GM19463 (cell line): ENCODE results near the gene LAMA2.

Source experiments
- ATAC-seq: cut with Tn5 transposase; IDR thresholded peaks from one replicate; pipeline ENCODE4 v1.9.1; 2021; ENCODE audit warnings: mild to moderate bottlenecking, moderate library complexity; ENCODE audit not compliant: unreplicated experiment

The LAMA2 gene

DNA sequence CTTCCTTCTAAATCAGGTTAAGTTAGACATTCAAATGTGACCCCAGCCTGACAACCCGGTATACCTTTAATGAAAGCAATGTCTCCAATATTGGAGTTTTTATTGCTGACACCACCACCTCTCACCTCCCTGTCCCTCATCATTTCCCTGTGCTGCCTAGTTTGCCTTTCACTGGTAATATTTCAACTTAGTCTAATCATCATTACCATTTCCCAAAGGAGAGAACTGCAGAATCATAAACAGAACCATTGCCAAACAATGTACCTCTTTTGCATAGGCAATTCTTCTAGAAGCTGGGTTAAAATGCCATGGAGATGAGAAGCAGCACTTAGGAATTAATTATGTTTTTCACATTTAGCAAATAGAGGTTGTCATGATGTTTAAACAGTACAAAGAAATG is 370.3 kb downstream of the LAMA2 start:
- ATAC-seq: no peak

DNA sequence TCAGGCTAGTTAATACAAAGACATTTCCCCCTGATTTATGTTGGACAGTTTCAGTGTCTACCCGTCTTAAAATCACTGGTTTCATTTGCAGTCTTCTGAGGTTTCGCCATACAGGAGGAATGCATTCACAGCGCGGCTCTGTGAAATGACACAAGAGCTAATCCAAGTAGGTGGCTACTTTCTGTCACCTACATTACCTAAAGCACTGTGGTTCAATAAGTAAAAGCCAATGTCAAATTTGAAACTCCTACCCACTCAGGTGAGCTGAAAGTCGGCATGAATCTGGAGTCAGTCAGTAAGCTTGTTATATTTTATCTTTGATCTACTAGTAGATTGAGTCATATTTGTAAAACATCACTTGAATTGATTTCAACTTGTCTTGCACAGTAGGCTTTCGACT is 370.8 kb downstream of the LAMA2 start:
- ATAC-seq: no peak

DNA sequence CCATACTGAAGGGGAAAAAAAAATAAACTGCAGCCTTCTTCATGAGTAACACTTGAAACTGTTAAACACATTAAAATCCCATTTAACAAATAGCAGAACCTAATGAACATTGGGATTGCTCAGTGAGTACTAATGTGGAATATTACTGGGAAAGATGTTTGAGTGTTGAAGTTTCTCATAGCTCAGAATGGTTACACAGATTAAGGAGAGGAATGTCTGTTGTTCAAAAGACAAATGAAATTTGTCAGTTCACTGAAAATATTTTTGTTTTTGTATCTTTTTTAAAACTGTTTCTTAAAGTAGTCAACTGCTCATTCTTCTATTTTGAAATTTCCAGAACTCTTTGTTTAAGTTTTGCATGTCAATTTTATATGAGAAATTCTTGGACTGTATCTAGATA is 374.3 kb downstream of the LAMA2 start:
- ATAC-seq: no peak

DNA sequence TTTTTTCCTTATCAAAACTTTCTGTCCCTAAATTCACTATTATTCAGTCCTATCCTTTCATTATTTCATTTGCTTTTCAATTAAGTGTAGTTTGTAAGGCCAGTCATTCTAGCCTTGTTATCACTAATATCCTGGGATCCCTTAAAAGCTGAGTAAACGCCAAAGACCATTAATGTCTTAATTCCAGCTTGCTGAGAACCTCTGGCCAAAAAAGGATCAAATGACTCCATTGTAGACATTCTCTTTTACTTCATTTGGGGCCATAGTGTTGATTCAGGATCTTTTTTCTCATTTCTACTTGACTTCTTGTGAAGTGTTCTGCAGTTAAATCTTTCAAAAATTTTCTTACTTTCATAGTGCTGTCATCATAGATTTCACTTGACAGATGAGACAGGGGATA is 379.7 kb downstream of the LAMA2 start:
- no peak for ATAC-seq

DNA sequence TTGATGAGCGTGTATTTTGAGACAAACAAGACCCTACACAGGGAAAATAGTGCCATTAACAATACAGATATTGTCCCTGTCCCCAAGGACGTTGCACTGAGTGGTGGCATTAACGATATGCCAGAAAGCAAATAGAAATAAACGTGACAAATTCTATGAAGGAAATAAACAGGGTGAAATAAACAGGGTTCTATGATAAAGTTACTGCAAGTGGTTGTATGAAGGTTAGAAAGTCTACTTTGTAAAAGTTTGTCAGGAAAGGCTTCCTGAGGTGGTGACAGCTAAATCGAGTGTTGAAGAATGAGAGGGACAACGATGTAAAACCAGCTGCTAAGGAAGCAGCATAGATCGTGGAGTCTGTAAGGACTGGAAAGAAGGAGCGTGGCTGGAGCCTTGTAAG is 380.2 kb downstream of the LAMA2 start:
- no peak for ATAC-seq

DNA sequence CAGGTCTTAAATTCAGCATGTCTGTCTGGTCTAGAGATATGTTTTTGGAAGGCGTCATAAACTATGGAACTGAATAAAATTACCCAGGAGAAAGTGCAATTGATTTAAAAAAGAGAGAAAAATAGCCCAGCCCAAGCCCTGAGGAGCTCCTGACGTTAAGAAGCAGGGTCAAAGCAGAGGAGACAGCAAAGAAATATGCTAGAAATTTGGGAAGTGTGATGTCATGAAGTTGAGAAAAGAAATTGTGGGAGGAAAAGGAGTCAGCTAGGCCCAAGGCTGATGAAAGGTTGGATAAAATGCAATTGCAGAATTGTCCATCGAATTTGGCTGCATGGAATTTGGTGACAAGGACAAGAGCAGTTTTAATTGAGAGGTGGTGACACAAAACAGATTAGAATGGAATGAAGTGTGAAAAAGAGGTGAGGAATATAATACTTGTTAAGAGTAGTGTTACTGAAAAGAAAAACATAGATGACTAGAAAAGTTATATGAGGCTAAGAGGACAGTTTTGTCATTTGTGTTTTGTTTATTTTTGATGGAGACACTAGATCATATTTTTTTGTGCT is 381.6 kb downstream of the LAMA2 start:
- no peak for ATAC-seq

DNA sequence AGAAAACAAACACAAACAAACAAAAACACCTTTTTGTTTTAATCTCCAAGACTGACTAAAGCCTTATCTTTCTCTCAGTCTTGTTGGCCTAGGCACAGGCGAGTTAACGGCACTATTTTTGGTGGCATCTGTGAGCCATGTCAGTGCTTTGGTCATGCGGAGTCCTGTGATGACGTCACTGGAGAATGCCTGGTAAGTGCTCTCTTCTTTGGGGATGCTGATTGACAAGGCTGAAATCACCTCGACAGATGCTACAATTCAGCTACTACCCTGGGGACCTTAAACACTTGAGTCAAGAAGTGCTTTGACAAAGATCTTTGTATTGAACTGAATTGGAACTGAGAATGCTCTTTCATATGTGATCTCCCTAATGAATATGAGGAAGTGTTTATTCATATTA is 384.1 kb downstream of the LAMA2 start:
- no peak for ATAC-seq

DNA sequence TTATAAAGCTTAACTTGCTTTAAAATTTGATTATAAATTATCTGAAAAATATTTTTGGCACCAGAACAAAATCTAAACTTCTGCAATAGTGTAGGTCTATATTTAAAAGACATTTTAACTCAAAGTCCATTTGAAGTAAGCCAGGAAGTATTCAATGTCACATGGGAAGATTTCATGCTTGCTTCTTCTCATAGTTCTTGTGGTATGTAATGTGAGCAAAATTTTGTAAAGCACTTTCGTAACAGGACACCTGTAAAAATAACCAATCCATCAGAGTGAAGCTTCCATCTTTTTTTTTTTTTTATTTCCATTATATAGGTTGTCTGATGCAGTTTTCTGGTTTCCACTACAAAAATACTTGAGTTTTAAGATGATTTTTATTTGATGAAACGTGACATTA is 386.1 kb downstream of the LAMA2 start:
- ATAC-seq: no peak

DNA sequence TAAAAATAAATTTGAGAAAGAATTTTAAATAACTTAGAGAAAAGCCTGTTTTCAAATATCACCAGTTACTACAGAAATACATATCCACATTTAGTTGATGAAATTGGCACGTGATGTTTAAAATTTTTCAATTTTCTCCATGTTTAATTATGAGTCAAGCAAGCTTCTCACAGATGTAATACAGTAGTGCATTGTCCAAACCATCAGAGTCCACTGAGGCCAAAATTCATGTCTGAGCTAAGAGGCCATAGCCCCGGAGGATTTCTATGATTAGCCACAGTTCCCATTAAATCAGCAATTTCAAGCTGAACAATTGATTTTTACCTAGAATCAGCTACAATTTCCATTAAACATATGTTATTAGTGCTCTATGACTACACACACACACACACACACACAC is 387.0 kb downstream of the LAMA2 start:
- no peak for ATAC-seq

DNA sequence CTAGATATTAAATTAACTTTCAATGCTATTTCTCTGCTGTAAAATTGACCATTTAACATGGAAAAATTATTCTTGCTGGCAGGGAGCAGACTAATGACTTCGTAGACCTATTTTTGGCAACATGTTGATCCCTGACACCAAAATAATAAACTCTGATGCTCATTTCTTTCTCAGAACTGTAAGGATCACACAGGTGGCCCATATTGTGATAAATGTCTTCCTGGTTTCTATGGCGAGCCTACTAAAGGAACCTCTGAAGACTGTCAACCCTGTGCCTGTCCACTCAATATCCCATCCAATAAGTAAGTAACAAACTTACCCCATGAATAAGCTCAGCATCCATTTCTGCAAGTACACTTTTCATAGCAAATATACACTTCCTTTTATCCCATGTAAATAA is 387.5 kb downstream of the LAMA2 start:
- no peak for ATAC-seq

DNA sequence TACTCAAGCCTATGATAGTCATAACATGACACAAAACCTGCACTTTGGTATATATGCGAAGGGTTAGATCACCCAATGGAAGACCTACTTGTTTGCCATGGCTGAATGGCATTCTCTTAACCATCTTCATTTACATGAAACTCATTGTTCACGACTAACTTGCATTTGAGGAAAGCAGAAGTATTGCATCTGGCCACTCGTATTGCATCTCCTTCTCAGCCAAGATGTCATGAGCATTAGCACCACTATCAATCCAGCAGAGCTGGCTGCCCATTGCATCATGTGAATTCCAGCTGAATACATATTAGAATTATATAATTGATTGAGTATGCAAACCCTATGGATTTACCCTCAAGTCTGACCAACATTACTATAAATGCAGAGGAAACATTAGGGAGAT is 390.2 kb downstream of the LAMA2 start:
- ATAC-seq: no peak

DNA sequence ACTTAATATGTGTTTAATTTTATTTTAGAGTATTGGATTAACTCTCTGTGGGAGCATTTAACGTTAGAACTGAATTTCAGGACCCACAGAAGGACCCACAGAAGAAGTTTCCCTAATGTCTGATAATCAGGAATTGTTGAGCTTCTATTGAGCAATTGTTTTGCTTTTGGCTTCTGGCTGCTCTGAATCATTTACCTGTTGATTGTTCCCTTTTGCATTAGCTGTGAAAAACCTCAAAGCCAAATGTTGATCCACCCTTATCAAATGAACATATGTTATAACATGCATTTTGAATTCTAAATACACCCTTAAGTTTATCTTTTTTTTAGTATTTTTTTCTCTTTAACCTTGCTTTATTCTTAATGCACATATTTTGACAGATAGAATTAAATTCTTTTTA is 393.5 kb downstream of the LAMA2 start:
- ATAC-seq: no peak

DNA sequence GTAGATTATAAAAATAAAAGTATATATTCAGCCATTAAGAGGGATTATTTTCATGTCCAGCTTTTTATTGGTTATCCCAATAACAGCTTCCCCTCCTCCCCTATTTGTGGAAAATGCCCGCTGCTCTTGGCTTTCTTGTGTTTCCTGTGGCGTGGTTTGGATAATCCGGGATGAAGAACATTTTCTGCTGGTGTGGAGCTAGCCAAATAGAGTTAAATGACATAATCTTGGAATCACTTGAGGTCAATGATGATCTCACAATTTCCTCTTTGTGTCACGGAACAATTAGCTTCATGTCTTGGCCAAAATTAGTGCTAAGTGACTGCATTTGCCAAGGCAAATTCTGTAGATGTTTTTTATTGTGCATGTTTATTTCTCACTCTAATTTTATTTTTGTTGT is 394.0 kb downstream of the LAMA2 start:
- ATAC-seq: no peak

DNA sequence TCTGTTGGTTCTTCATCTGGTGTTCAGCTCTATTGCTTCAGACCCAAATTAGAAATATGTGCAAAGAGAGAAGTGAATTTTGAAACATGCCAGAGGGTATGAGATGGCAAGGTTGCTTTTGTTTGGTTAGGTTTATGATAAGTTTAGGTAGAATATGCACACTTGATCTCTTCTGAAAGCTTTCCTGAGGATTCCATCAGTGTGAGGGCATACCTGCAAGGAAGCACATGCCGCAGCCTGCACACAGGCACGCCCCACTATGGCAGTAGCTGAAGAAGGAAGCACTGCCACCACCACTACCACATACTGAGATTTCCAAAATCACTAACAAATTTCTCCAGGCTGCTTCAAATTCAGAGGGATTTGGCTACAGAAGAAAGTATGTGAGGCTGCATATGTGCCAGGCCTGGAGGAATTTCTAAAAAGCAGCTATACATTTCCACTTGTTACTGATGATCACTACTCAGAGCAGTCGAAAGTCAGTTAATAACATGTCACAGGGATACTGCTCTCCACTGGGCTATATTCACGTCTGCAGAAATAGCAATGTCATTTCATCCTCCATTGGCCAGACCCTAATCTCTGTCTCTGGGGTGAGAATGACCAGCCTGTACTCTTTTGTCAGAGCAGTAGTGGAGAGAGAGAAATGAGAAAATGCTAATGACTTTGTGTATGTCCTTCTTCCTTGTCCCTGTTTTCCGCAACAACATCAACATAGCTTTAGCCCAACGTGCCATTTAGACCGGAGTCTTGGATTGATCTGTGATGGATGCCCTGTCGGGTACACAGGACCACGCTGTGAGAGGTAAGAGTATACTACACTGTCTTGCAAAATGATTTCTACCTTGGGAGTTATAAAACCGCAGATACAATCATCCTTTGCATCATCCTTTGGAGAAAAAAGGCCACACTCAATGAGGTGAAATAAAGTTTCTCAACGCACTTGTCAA is 396.7 kb downstream of the LAMA2 start:
- no peak for ATAC-seq

DNA sequence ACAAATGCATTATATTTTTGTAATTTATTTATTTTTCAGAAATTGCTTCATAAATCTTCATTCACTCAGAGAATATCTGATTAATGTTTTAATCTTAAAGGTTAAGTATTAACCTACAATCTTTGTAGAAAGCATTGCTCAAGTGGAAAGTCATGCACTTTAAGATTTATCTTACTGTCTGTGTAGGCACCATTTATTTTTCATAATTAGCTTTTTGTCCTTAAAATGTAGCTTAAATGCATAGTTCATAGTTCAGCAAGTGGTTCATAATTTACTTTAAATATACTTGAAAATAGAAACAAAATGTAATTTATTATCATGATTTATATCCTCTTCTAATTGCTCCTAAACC is 397.3 kb downstream of the LAMA2 start:
- ATAC-seq: no peak

DNA sequence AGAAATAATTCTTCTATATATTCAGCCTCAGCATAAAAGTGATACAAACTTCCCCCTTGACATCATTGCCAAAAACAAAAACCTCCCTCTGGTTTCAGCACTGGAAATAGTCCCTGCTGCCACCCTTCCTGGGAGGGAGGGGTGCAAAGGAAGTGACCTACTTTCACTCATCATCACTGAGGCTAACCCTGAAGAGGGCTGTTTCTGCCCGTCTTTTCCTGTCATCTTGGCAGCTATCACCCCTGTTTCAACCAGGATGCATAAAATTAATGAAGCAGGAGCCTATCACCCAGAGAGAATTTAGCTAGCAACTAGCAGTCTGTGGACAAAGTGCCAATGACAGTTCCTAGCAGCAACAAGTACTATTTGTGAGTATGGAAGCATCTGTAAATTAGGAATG is 397.8 kb downstream of the LAMA2 start:
- ATAC-seq: no peak

DNA sequence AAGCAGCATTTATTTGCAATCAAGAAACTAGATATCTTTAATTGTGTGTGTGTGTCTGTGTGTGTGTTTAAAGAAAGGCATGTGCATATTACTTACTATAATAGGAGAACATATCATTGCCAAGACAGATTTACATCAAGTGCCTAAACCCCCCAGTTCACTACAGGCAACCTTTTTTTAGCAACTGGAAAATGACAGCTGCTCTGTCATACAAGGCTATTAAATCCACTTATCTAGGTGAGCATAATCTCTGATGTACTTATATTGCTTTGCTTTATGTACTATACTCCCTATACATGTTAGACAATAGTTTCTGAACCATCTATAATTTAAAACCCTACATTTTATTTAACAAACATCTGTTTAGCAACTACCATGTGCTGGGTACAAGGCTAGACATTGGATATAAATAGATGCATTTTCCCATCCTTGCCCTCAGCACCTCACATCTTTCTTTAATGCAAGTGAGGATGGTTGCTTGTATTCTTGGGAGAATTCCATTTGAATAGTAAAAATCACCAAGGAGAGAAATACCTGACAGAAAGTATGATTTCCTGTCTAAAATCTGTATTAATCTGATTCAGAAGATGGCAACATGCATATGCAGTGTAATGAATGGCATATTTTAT is 398.3 kb downstream of the LAMA2 start:
- ATAC-seq: no peak

DNA sequence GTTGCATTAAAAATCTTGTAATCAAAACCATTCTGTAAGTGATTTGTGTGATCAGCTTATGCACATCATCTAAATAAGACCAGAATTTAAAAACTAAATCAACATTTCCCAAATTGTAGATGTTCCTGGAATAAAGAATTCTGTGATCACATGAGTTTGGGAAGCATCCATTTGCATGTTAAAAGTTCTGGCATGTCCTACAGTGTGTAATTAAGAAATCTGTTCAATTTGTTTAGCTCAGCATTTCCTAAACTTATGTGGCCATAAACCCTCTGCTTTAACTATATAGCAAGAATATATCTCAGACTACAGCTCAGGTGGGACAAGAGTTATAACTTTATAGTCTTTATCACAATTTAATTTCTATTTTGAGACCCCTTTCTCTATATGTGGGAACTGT is 399.1 kb downstream of the LAMA2 start:
- no peak for ATAC-seq

DNA sequence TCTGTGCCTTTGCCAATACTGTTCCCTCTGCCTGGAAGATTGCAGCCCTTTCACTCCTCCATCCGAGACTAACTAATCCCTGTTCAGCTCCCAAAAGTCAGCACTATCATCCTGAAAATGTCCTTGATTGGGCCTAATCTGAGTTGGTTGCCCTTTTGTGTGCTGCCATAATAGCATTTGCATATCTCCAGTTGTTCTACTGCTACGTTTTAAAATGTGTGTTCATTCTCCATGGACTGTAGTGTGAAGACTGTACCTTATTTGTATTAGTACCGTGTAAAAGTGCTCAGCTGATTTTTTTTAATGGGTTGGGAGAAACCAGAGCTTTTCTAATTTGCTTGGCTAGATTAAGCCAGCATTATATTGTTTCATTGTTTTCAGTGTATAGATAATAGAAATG is 401.3 kb downstream of the LAMA2 start:
- ATAC-seq: no peak

DNA sequence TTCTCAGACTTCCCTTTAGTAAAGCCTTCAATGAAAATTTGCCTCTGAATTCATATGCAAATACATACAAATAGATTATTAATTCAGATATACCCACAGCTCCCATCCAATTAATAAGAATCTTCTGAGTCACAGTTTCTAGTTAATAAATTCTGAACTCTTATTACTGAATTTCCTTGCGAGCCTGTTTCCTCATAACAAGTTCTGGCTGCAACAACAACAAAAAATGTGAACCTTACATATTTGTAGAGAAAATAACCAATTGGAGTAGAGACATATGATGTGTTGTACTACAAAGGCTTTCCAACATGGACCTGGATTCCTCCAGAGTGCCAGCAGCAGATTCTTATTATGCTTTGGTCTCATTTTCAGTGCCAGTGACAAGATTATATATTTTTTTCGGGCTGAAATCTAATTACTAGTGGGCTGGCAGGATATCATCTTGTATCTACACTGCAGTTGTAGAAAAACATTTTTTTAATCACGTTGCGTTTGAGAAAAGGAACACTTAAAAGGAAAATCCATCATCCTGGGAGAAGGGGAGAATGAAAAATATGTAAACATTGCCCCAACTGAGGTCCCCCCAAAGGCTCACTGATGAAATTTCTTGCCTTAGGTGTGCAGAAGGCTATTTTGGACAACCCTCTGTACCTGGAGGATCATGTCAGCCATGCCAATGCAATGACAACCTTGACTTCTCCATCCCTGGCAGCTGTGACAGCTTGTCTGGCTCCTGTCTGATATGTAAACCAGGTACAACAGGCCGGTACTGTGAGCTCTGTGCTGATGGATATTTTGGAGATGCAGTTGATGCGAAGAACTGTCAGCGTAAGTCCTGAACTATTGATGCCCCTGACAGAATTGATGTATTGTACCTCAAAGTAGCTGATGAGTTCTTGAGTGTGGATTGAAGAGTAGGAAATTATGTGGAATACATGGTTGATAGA is 404.6 kb downstream of the LAMA2 start:
- no peak for ATAC-seq

DNA sequence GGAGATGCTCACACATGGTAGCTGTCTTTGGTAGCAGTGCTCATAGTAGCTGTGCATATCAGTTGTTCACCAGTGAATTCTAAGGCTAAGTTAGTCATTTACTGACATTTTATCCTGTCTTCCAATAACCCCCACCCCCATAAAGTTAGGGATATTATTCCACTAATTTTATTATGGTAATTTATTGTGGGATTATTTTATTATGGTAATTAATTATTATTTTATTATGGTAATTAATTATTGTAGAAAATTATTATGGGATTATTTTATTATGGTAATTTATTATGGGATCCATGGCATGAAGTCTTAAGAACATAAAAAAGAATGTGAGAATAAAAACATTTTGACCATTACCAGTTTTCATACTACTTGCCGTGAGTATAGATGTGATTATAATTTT is 406.5 kb downstream of the LAMA2 start:
- no peak for ATAC-seq
